Stimulated activated CD8-positive, alpha-beta memory T cell treated with anti-CD3 and anti-CD28 coated beads, Interleukin-2, amount 100 ng/mL, for 1 hour (primary cell): ENCODE data around the gene ANAPC4.

Experiments used
- DNase-seq, 2 donors: peaks; one replicate each; pipeline ENCODE4 v3.0.0-alpha.2; 2020; ENCODE audit warnings: low read depth in 2 of 2

Gene ANAPC4

DNA sequence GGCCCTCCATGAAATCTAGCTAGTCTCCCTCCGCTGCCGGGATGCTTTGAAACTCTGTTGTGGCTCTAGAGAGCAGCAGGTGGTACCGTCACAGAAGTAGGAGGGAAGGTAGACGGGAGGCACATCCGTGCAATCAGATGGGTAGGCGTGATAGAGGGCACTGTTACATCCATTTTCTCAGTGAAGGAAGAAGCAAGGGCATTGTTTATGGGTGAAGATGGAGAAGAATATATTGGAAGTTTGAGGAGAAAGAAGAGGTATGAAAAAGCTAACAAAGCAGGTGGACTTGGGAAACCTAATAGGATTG, 1.3 kb downstream of the ANAPC4 start:
- no peak for DNase-seq

DNA sequence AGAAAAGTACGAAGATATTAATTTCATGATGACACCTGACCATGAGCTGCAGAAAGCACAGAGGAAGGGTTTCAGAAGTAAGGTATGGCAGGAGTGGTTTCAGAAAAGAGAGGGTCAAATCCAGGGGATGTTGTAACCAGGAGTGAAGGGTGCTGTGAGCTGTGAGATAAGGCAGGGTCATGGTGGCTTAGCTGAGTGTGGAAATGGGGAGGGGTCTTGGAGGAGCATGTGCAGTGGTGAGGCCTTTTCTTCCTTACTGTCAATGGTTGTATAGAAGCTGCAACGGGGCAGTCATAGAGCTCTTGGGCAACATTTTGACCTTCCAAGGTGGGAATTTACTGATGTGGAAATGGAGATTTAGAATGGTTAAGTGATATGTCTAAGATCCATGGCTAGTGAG, 2.5 kb downstream of the ANAPC4 start:
- no peak for DNase-seq

DNA sequence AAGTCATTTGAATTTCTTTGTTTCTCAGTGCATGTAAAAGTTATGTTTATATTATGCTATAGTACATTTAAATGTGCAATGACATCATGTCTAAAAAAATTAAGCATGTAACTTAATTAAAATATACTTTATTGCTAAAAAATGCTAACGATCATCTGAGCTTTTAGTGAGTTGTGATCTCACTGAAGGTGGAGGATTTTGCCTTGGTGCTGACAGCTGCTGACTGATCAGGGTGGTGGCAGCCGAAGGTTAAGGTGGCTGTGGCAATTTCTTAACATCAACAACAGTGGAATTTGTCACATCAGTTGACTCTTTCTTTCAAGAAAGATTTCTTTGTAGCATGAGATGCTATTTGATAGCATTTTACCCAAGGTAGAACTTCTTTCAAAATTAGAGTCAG, 6.6 kb downstream of the ANAPC4 start:
- DNase-seq: no peak

DNA sequence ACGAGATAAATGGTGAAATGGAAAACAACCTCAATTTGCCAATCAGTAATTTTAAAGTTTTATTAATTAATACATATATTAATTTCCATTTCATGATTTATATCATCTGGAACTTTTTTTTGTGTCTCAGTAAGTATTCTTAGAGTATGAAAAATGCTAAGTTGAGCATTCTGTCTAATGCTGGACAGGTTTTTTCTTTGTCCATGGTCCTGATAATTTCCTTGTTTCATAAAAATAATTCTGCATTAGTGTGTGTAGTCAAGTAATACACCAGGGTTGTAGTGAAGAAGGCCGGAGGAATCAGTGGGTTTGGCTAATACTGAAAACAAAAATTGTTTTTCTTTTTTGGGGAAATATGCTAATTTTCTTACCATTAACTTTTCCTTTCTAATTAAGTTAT, 9.9 kb downstream of the ANAPC4 start:
- DNase-seq: no peak

DNA sequence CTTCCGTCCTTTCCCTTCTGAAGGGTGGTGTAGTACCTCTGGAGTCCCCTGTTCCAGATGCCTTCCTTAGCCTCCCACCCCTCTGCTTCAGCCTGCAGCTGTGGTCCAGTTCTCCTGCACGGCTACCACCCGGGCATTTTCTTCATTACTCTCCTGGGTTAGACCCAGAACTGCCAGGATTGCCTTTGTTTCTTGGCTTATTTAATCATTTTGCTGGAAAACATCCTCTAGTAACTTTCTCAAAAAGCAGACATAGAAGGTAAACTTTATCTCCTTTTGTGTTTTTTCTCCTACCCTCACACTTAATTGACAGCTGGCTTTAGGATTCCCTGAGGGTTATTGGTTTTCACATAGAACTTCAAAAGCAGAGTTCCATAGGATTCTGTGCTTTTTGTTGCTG, 20.2 kb downstream of the ANAPC4 start:
- DNase-seq: no peak

DNA sequence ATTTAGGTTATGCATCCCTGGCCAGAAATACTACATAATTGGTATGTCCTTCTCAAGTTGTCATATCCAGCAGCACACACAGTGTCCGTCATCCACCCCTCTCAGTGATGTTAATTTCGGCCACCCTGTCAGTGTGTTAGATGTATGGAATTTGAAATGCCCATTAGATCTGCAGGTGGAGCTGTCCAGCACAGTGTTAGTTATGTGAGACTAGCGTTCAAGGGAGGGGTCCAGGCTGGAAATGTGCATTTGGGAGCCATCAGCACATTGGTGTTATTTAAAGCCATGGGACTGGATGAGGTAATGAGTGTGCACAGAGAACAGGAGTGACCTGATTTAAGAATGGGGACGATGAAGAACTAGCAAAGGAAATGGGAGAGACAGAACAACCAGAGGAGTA, 22.4 kb downstream of the ANAPC4 start:
- no peak for DNase-seq

DNA sequence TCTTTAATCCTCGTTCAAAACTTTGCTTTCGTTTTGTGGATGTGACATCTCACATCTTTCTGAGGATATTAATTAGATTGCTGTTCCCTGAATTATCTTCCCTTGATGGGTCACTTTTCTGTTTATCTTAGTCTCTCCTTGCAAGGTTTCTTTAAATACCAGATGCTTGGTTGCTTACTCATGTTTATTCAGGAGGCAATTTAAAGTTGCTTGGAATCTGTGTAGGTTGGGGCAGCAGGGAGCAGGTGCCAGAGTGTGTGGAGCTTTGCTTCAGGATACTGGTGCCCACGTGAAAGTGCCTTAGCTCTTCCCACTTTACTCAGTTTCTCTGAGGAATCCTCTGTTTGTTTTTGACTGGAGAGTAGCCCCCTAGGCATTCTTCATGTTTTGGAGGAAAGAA, 24.0 kb downstream of the ANAPC4 start:
- no peak for DNase-seq

DNA sequence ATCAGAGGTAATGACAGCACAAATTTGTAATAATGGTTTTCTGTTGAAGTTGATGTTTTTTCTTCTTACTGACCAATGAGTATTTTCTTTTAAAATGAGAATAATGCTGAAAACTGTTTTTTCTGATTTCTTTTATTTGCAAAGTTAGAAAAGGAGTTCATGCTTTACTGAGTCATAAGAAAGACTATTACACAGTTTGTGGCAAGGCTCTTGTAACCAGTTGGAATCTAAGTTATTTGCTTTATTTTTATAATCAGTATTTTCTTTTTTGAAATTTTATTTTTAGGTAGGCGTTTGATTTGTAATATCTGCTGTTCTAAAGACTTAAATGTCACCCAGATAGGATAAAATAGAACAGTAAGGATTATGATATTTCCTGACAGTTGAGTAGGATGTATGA, 25.5 kb downstream of the ANAPC4 start:
- DNase-seq: no peak

DNA sequence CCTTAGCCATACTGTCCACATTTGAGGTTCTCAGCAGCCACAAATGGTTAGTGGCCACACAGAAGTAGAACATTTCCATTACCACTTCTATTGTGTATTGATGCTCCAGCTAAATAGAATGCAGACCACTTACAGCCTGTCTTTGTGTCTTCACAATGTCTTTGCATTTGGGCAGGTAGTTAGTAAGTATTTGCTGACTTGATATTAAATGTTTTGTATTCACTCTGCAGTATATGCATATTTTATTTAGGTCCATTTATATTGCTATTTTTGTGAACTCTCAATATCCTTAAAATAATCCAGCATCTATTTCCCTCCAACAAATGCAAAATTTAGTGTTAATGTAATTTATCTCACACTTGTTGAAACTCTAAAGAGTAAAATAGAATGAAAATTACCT, 26.6 kb downstream of the ANAPC4 start:
- DNase-seq: no peak

DNA sequence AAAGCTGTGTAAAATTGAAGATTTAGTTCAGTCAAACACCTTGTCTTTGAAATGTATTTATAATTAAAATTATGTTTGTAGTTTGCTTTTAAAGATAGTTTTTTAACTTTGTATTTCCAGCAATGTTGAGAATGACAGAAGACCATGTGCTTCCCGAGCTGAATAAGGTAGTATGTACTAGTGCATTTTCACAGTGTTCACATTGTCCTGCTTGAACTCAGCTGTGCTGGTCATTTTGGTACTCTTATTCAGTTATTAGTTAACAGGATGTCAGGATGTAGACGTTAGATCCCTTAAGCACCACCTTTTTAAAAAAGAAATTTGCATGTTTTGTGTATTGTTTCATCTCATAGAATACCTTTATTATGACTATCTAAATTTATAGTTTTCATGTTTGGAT, 28.4 kb downstream of the ANAPC4 start:
- no peak for DNase-seq

DNA sequence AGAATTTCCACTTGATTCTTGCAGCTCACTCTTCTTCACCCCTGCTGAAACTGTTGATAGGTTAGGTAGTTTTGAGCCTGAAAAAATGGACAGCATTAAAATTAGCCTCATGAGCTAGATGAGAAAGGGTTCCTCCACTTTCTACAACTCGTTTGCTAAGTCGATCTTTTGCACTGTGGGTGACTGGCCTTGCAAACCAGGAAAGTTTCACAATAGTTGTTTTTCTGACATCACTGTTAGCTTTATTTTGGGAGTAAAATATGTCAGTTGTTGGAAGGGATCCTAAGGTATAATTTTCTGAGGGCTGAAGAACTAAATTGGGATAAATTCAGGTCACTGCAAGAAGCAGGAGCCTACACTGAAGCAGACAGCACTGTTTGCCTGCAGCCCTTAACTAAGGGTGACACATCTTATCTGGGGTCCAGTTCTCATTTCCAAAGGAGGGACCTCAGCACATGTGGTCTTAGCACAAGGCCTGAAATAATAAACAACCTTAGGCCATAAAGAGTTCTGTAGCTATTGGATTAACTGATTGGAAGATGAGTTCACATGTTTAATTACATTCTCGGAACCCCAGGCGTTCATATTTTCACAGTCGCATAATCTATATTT, 29.1 kb downstream of the ANAPC4 start:
- no peak for DNase-seq

DNA sequence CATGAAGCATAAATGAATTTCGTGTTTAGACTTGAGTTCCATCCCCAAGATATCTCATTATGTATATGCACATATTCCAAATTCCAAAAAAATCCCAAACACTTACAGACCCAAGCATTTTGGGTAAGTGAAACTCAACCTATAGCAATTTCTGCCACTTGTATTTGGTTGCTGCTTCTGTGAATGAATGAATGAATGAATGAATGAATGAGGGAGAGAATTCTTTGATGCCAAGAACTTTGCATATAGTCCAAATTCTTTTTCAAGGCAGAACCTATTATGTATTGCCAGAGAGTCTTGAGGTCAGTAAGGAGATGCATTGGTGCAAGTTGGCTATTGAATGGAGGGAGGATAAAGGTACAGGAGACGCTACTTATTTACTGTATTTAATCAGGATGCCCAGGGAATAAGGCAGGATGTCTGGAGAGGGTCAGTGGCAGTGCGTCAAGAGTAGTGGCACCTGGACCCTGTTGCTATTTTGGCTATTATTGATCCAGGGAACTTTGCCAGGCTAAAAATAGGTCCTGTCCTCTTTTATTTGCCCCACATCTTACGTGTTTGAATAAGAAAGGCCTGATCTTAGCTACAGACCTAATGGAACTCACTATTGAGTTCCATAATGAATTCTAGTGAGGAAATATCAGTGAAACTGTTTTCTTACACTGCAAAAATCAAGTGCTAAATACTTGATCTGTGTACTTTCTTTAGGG, 33.9 kb downstream of the ANAPC4 start:
- no peak for DNase-seq

DNA sequence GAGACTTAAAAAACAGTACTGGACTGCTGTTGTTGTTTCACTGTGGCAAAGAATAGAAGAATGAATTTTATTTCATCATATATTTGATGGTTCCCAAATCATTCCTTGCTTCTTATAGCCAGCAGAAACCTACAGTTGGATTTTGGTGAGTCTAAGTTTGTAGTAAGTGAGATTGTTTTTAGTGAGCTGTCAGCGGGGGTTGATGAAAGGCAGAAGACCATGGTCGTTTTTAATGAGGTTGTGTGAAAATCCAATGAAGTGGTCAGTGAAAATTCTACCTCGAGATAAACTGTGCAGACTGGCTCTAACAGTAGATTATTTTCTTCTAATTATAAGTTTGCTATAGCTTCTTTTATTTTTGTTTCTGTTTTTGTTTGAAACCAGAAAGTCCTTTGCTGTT, 36.2 kb downstream of the ANAPC4 start:
- no peak for DNase-seq

DNA sequence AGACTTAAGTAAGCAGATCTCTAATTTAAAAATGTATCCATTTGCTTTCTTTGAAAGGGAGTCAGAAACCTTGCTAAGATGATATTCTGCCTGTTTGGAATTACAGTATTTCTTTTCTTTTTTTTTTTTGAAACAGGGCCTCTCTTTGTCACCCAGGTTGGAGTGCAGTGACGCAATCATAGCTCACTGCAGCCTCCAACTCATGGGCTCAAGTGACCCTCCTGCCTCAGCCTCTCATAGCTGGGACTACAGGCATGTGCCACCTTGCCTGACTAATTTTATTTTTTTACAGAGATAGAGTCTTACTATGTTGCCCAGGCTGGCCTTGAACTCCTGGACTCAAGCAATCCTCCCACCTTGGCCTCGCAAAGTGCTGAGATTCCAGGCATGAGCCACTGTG, 40.0 kb downstream of the ANAPC4 start:
- DNase-seq: no peak

DNA sequence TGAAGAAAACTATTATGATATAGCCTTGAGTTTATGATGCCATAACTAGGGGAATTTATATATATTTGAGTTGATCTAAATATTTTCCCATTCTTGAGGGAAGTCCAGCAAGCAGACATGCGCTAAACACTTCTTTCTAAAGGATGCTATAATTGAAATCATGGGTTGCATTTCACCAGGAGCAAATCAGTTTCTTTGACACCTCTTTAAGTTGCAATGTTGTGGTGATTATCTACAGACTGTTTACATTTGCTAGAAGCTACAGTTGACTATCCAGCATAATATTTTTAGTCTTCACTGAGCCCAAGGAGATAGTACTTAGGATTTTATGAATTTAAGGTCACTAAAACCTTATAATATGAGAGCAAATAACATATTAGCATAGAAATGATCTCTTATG, 43.9 kb downstream of the ANAPC4 start:
- no peak for DNase-seq

DNA sequence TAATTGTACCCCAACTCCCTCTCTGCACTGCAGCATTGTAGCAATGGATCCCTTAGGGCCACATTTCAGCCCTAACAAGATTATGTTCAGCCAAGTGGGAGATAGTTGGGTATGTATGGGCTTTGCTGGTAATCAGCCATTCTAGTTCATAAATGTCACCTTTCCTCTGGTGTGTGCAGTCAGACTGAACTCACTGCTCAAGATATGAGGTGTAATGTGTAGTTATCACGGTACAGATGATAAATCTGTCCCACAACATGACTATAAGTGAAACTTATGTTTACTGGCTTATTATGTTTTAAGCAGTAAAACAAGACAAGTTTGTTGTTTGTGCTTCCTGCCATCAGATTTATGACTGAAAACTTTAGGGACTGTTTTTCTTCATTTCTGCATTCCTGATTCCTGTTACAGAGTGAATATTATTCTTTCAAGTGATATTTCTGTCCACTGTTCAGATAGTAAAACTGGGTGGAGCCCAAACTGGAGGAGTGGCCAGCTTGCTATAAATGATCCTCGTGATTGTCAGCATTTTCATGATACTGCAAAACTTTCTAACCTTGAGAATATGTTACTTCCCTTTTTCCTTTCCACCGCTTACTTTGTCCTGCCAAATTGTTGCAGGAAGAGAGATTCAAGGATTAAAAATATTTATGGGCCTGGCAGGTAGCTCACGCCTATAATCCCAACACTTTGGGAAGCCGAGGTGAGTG, 44.9 kb downstream of the ANAPC4 start:
- DNase-seq: no peak

DNA sequence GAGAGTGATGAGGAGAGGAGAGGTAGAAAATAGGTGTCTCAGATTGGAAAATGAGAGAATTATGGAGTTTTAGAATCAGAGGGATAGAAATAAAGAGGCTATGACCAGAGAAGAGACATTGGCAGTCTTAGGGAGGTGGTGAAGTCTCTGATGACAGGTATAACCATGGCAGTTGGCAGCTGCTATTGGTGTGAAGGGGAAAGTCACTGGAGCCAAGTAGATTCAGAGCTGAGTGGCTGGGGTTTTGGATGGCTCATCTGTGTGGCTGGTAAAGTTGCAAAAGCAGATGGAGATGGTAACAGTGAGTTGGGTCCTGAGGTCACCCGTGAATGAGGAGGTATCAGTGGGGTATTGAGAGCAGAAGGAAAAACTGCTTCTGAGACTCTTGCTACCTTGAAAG, 46.5 kb downstream of the ANAPC4 start:
- DNase-seq: no peak

DNA sequence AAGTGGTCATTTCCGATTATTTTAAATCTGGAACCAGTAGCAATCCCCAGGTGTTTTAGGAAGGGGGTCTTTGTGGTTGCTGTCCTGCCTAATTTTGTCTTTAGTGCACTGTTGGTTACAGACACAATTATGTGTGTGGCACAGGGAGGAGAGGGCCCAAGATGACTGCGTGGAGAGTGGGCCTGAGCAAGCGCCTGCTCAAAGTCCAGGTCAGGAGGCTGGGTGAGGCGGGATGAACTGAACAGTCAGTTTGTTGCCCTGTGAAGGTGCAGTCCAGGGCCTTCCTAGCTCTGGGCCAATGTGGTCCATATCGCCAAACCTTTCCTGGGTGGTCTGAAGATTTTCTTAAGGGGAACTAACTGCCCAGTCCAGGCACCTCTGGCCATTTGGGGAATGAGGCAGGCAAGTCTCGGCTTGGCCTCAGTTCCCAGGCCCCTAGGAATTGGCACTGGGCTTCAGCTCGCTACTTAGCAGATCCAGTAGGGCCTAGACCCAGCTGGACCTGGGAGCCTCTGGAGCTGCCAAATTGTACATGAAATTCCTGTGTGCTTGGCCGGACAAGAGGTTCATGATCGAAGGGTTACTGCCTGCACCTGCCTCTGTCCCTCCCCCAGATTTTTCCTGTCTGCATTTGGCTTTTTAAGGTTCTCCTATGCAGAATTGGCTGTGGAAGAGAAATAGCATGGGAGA, 47.6 kb downstream of the ANAPC4 start:
- DNase-seq: no peak

DNA sequence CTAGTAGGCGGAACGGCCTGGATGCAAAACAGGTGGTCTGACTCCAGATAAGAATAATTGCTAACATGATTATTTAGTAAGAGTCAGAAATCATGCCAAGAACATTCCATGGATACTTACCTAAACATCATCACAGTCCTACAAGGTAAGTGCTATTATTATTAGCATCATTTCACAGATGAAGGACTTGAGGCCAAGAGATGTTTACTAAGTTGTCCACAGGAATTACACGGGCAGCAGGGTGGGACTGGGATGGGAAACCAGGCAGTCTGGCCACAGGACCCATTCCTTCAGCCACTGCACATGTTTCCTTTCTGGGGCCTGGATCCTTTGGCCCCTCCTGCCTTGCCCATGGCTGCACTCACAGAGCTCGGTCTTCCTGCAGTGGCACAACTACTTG, 48.3 kb downstream of the ANAPC4 start:
- no peak for DNase-seq

DNA sequence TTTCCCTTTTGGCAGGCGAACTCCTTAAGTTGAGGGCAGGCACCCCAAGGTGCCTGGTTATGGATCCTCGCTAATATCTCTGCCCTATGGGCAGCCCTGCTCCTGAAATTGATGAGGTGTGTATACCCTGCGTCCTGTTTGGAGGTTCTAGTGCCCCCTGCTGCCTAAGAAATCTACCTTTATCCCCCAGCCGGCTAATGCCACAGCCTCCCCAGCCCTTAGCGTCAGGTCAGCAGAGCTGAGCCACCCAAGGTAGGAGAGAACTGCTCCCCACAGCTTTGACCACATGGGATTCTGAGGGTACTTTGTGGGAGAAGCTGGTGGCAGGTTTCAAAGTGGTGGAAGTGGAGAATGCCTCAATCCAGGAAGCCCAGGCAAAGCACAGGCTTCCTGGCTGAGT, 50.8 kb downstream of the ANAPC4 start:
- DNase-seq: no peak

DNA sequence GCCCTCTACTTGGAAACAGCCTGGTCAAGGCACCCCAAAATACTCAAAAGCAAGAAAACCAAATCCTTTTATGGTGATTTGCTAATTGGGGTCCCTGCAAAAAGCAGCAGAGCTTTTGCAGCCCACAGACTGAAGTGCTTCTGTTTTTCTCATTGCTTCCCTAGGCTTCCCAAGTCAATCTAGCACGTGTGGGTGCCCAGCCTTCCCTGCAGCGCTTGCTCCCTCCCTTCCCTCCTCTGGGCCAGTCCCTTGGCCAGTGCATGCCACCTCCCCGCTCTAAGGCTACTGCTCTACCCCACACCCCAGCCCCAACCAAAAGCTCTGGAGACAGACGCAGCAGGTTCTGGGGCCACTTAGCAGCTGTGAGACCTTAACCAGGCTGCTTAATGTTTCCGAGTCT, 53.6 kb downstream of the ANAPC4 start:
- DNase-seq: no peak

DNA sequence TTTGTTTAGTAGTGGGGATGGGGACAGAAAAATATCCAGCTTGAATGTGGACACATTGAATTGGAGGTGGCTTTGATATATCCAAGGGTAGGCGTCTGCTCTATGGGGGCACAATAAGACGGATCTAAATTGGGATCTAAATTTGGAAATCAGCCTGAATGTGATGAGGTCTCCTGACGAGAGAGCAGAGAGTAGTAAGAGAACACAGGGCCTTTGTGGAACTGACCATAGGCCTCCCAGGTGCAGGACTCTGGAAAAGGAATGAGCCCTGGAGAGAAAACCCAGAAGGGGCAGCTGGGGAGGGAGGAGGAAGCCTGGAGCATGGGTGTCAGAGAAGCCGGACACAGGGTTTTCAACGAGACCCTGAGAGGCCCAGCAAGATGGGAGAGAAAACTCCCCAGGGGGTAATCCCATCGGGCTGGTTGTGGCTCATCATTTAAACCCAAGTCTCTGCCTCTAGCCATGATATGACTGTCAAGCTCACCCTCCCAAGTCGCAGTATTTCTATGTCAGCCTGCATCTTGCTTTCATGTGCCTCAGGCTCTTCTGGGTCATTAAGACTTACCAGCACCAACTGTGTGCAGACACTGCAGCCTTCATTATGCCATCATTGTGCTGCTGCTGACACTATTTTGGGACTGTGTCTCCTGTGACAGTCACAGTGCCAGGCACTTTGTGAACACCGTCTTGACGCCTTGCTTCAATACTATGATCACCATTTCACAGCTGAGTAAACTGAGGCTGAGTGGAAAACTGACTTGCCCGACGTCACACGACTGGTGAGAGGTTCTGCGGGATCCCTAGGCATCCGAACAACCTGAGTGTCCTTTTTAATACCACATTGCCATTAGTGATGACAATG, 57.1 kb downstream of the ANAPC4 start:
- no peak for DNase-seq
